Naive thymus-derived CD4-positive, alpha-beta T cell (primary cell): ENCODE results near the gene TET3. TPM values are rescaled to one million over a fixed set of nuclear protein-coding genes. Genes with fewer than 3 reads are reported as not detected.
A peak's percentile ranks its signal among the peaks of the same experiment; 100 is the strongest.

Experiments
- ATAC-seq: fragments of 150-1000 bp; cut with Tn5 transposase; 2 replicates; pipeline ENCODE4 v1.10.0; 2021; ENCODE audit warnings: mild to moderate bottlenecking, moderate library complexity
- CTCF ChIA-PET: fragments of 350-600 bp; sonication (Branson Sonifier 250); formaldehyde crosslinking; loops from one replicate; lab custom pipeline; 2021; ENCODE audit warnings: antibody characterized with exemption; lab: Charles Lee
- POLR2A ChIA-PET: fragments of 350-600 bp; sonication (Branson Sonifier 250); formaldehyde crosslinking; loops from one replicate; lab custom pipeline; 2021; ENCODE audit warnings: antibody characterized with exemption, inconsistent platforms; lab: Charles Lee
- DNase-seq, 9 donors: peaks; one replicate each; pipeline versions ENCODE4 v3.0.0 to v3.0.0-alpha.2; 2020 to 2022; ENCODE audit warnings: mixed read lengths in 1 of 9
- H3K27ac ChIP-seq: one replicate; pipeline ENCODE4 v1.7.0; 2013; ENCODE audit warnings: mild to moderate bottlenecking, low read depth, low read length, moderate library complexity
- H3K27me3 ChIP-seq, 2 donors: one replicate each; pipeline ENCODE4 v1.7.0; 2013; ENCODE audit warnings: low read length in 2 of 2, mild to moderate bottlenecking in 2 of 2, moderate library complexity in 2 of 2; ENCODE audit not compliant: control insufficient read depth in 2 of 2, insufficient read depth in 2 of 2
- H3K36me3 ChIP-seq, 3 experiments: 1 replicate in 2 of 3; 2 replicates in 1 of 3; pipeline ENCODE4 v1.7.0; 2013; ENCODE audit warnings: low read length in 3 of 3, mild to moderate bottlenecking in 3 of 3, moderate library complexity in 1 of 3; ENCODE audit not compliant: insufficient read depth in 3 of 3, control insufficient read depth in 2 of 3
- H3K4me1 ChIP-seq, 2 donors: one replicate each; pipeline ENCODE4 v1.7.0; 2013; ENCODE audit warnings: low read length in 2 of 2, mild to moderate bottlenecking in 2 of 2, moderate library complexity in 1 of 2; ENCODE audit not compliant: control insufficient read depth in 2 of 2, insufficient read depth in 2 of 2
- H3K4me3 ChIP-seq: 2 replicates; pipeline ENCODE4 v1.7.0; 2013; ENCODE audit warnings: mild to moderate bottlenecking, low read length
- H3K9me3 ChIP-seq, 3 experiments: 1 replicate in 2 of 3; 2 replicates in 1 of 3; pipeline ENCODE4 v1.7.0; 2013; ENCODE audit warnings: low read length in 3 of 3; ENCODE audit not compliant: control insufficient read depth in 2 of 3
- H3K27ac Mint-ChIP-seq, 9 donors: one replicate each; pipeline ENCODE4 v1.8.0; 2020 to 2022; ENCODE audit warnings: mixed read lengths in 9 of 9, mild to moderate bottlenecking in 8 of 9, moderate library complexity in 5 of 9, inconsistent platforms in 2 of 9
- H3K27me3 Mint-ChIP-seq, 5 donors: one replicate each; pipeline ENCODE4 v1.8.0; 2021 to 2022; ENCODE audit warnings: mixed read lengths in 5 of 5, mild to moderate bottlenecking in 1 of 5
- H3K36me3 Mint-ChIP-seq, 5 donors: one replicate each; pipeline ENCODE4 v1.8.0; 2020 to 2022; ENCODE audit warnings: mixed read lengths in 5 of 5, mild to moderate bottlenecking in 3 of 5, inconsistent platforms in 1 of 5
- H3K4me1 Mint-ChIP-seq, 7 donors: one replicate each; pipeline ENCODE4 v1.8.0; 2020 to 2022; ENCODE audit warnings: mixed read lengths in 7 of 7, mild to moderate bottlenecking in 3 of 7, inconsistent platforms in 1 of 7
- H3K4me3 Mint-ChIP-seq, 10 donors: one replicate each; pipeline ENCODE4 v1.8.0; 2020 to 2022; ENCODE audit warnings: mild to moderate bottlenecking in 10 of 10, mixed read lengths in 10 of 10, moderate library complexity in 6 of 10, inconsistent platforms in 2 of 10
- H3K9me3 Mint-ChIP-seq, 11 donors: one replicate each; pipeline ENCODE4 v1.8.0; 2020 to 2022; ENCODE audit warnings: mixed read lengths in 11 of 11, mild to moderate bottlenecking in 4 of 11, inconsistent platforms in 1 of 11, moderate library complexity in 1 of 11
- intact Hi-C, 2 donors: fragments of 100-400 bp; cut with micrococcal nuclease; formaldehyde crosslinking; loops; one replicate each; pipeline ENCODE4 v1.15.1; 2023
- polyA plus RNA-seq, 2 donors: library from polyadenylated mRNA; unstranded; fragments of 300-500 nt; fragmentation: Illumina TruSeq; gene quantifications; one replicate each; pipeline ENCODE4 v1.2.3, GENCODE V29; 2021
- total RNA-seq, 6 experiments: library from RNA in 5 of 6; stranded (reverse) in 5 of 6; gene quantifications; 1 replicate in 5 of 6; 2 replicates in 1 of 6; pipeline ENCODE4 v1.2.3 and lab custom pipeline; 2021 to 2026

The TET3 gene
- 10 to 100 TPM; 19.1 to 38.6 (median 28.6) TPM for total RNA-seq
- 1 to 10 TPM in 1 of 2 donors, under 1 TPM in 1; 0.77 to 1.1 TPM for polyA plus RNA-seq
- total RNA-seq (lab: John Stamatoyannopoulos, UW) = 80.8 reads per million, percentile 81 among the genes with 10 or more reads in this experiment

- Mint-ChIP-seq H3K9me3 (peaks cover 0 to 4% (median 0%) of the 10 kb centered on the region in 11 donors), H3K4me1 (peaks cover 67 to 85% (median 81%) of the 10 kb centered on the region in 7 donors), H3K36me3 (peaks cover 0 to 28% (median 3%) of the 10 kb centered on the region in 5 donors), H3K27ac (peak within 1 kb of the TSS; percentile 87 to 96 (median 90)), H3K4me3 (peak within 1 kb of the TSS; percentile 86 to 93 (median 90)), H3K27me3 (peaks cover 0 to 28% (median 0%) of the 10 kb centered on the region in 5 donors)
- Histone ChIP-seq H3K27me3 (no peaks in the 10 kb centered on the region), H3K36me3 (no peaks in the 10 kb centered on the region), H3K4me1 (peaks cover 51 to 67% of the 10 kb centered on the region in 2 donors), H3K9me3 (no peaks in the 10 kb centered on the region), H3K27ac (peak within 1 kb of the TSS; percentile 90), H3K4me3 (peak within 1 kb of the TSS; percentile 62)
- ChIA-PET POLR2A (interaction anchor here (0.6 to 4.1 kb wide), 2 partner anchors 14 kb away, joined by 4 to 17 read pairs; no protein-coding TSS in a partner anchor), CTCF (interaction anchor here (1.8 kb wide), 1 partner anchor 14 kb away, joined by 4 read pairs; no protein-coding TSS in a partner anchor)
- DNase-seq (peak in 4 of 9 donors; percentile 18 to 67 (median 46)), ATAC-seq (peak; percentile 74)
- intact Hi-C loops = loop anchor here (1.0 to 5.0 kb wide), 6 partner anchors 13 to 473 kb away; partner anchors contain the start of genes BOLA3 (in 1 of the 2), DGUOK (in 1 of the 2) and MTHFD2 (in 1 of the 2)
Measured at GRCh38 chr2:73984203-73984921, at the start of gene TET3. Gene TET3 (plus strand): TSS chr2:73984910. CDS start chr2:73986404, 1,494 bp downstream.

GRCh38 chr2:73935641-73936040, 49.1 kb upstream of the TET3 start:
- Mint-ChIP-seq H3K4me1 (peaks cover 58 to 93% (median 90%) of the 10 kb centered on the region in 7 donors), H3K27me3 (no peaks in the 10 kb centered on the region), H3K36me3 (peaks cover 6 to 44% (median 17%) of the 10 kb centered on the region in 5 donors), H3K9me3 (peaks cover 0 to 1% (median 0%) of the 10 kb centered on the region in 11 donors), H3K4me3 (no peak overlapping the region), H3K27ac (peak overlapping the region in 5 of 9 donors; percentile 6 to 71 (median 38))
- ChIA-PET POLR2A (interaction anchor here (0.6 to 1.6 kb wide), 4 partner anchors 9 to 127 kb away, joined by 4 read pairs; partner anchors contain the start of gene DGUOK), CTCF (interaction anchor here (2.9 kb wide), 1 partner anchor 27 kb away, joined by 7 read pairs; no protein-coding TSS in a partner anchor)
- no peaks in the 10 kb centered on the region for H3K27me3 ChIP-seq
- H3K4me3 ChIP-seq = no peak overlapping the region
- peaks cover 24 to 31% of the 10 kb centered on the region in 2 donors for H3K4me1 ChIP-seq
- intact Hi-C loops = no loop called here
- DNase-seq = no peak
- ATAC-seq = no peak
- no peak overlapping the region for H3K27ac ChIP-seq
- peaks cover 0 to 24% (median 8%) of the 10 kb centered on the region in 3 experiments for H3K36me3 ChIP-seq
- H3K9me3 ChIP-seq = no peaks in the 10 kb centered on the region

GRCh38 chr2:73937103-73937885, 47.4 kb upstream of the TET3 start:
- Mint-ChIP-seq H3K36me3 (peaks cover 0 to 42% (median 8%) of the 10 kb centered on the region in 5 donors), H3K4me3 (peak overlapping the region in 3 of 10 donors; percentile 1 to 9 (median 6)), H3K27ac (peak overlapping the region in 8 of 9 donors; percentile 2 to 90 (median 46)), H3K9me3 (peaks cover 0 to 1% (median 0%) of the 10 kb centered on the region in 11 donors), H3K27me3 (no peaks in the 10 kb centered on the region), H3K4me1 (peaks cover 50 to 92% (median 89%) of the 10 kb centered on the region in 7 donors)
- Histone ChIP-seq H3K9me3 (no peaks in the 10 kb centered on the region), H3K27me3 (no peaks in the 10 kb centered on the region), H3K36me3 (peaks cover 0 to 22% (median 8%) of the 10 kb centered on the region in 3 experiments), H3K4me3 (no peak overlapping the region), H3K27ac (no peak overlapping the region), H3K4me1 (peaks cover 17 to 19% of the 10 kb centered on the region in 2 donors)
- POLR2A ChIA-PET = interaction anchor here (0.8 to 2.0 kb wide), 7 partner anchors 9 to 50 kb away, joined by 3 to 7 read pairs (median 4); partner anchors contain the start of gene DGUOK
- intact Hi-C loops = no loop called here
- DNase-seq = no peak
- no peak for ATAC-seq
- CTCF ChIA-PET = interaction anchor here (1.1 to 2.9 kb wide), 4 partner anchors 28 to 143 kb away, joined by 4 to 7 read pairs (median 4); no protein-coding TSS in a partner anchor

- Histone ChIP-seq H3K36me3 (peaks cover 0 to 16% (median 4%) of the 10 kb centered on the region in 3 experiments), H3K27ac (no peak overlapping the region), H3K4me1 (peaks cover 16 to 17% of the 10 kb centered on the region in 2 donors), H3K4me3 (no peak overlapping the region), H3K27me3 (no peaks in the 10 kb centered on the region), H3K9me3 (no peaks in the 10 kb centered on the region)
- ATAC-seq (peak; percentile 50), DNase-seq (no peak)
- Mint-ChIP-seq H3K27ac (peak overlapping the region in 8 of 9 donors; percentile 5 to 90 (median 33)), H3K4me3 (peak overlapping the region in 1 of 10 donors; percentile 6), H3K36me3 (peaks cover 0 to 42% (median 7%) of the 10 kb centered on the region in 5 donors), H3K27me3 (no peaks in the 10 kb centered on the region), H3K9me3 (peaks cover 0 to 1% (median 0%) of the 10 kb centered on the region in 11 donors), H3K4me1 (peaks cover 47 to 92% (median 87%) of the 10 kb centered on the region in 7 donors)
- ChIA-PET CTCF (interaction anchor here (1.1 to 2.9 kb wide), 5 partner anchors 29 to 209 kb away, joined by 4 to 7 read pairs (median 5); partner anchors contain the start of gene BOLA3), POLR2A (interaction anchor here (0.6 to 2.0 kb wide), 7 partner anchors 8 to 50 kb away, joined by 3 to 8 read pairs (median 5); partner anchors contain the start of gene DGUOK)
- intact Hi-C loops = loop anchor here in 1 of 2 donors (1.0 kb wide), 1 partner anchor 20 kb away; no protein-coding TSS in a partner anchor
Measured at GRCh38 chr2:73937899-73938298, 46.8 kb upstream of the TET3 start.

- ChIA-PET POLR2A (interaction anchor here (1.1 to 2.0 kb wide), 6 partner anchors 8 to 240 kb away, joined by 3 to 8 read pairs (median 4); partner anchors contain the start of genes DGUOK and MOB1A), CTCF (interaction anchor here (0.6 to 1.7 kb wide), 4 partner anchors 10 to 208 kb away, joined by 3 to 7 read pairs (median 4); partner anchors contain the start of gene BOLA3)
- peaks cover 48 to 91% (median 78%) of the 10 kb centered on the region in 7 donors for H3K4me1 Mint-ChIP-seq
- H3K27ac Mint-ChIP-seq = peak overlapping the region in 6 of 9 donors; percentile 41 to 81 (median 62)
- ATAC-seq = peak; percentile 57
- H3K4me3 Mint-ChIP-seq = peak overlapping the region in 4 of 10 donors; percentile 8 to 28 (median 20)
- Histone ChIP-seq H3K27ac (no peak overlapping the region), H3K4me3 (no peak overlapping the region), H3K4me1 (peaks cover 16 to 17% of the 10 kb centered on the region in 2 donors), H3K27me3 (no peaks in the 10 kb centered on the region), H3K9me3 (no peaks in the 10 kb centered on the region), H3K36me3 (peaks cover 0 to 14% (median 0%) of the 10 kb centered on the region in 3 experiments)
- H3K9me3 Mint-ChIP-seq = peaks cover 0 to 1% (median 0%) of the 10 kb centered on the region in 11 donors
- DNase-seq = peak in 5 of 9 donors; percentile 26 to 43 (median 33)
- peaks cover 0 to 38% (median 7%) of the 10 kb centered on the region in 5 donors for H3K36me3 Mint-ChIP-seq
- no peaks in the 10 kb centered on the region for H3K27me3 Mint-ChIP-seq
- intact Hi-C loops = loop anchor here in 1 of 2 donors (1.0 kb wide), 3 partner anchors 19 to 63 kb away; no protein-coding TSS in a partner anchor
Measured at GRCh38 chr2:73938718-73939352, 45.9 kb upstream of the TET3 start.
